ENCODE measurements around the gene SLC15A1. TPM values are rescaled to one million over a fixed set of nuclear protein-coding genes. Genes with fewer than 3 reads are reported as not detected.
A peak's percentile ranks its signal among the peaks of the same experiment; 100 is the strongest.

The SLC15A1 gene
- total and polyA plus RNA-seq, 2 experiments from 2014 or later = 7.5 to 18.7 TPM

- Histone ChIP-seq H3K27me3 (no peaks in the 10 kb centered on the region), H2AFZ (no peak overlapping the region), H3K4me2 (no peak overlapping the region), H3K9me2 (replicated peaks; ENCODE audit: insufficient read depth) (no peaks in the 10 kb centered on the region), H3K9me3 (ENCODE audit: low read depth) (no peaks in the 10 kb centered on the region), H4K20me1 (ENCODE audit: insufficient read depth, poor library complexity, severe bottlenecking) (no peaks in the 10 kb centered on the region), H3K27ac (no peak overlapping the region), H3K4me3 (no peak overlapping the region), H3K79me2 (no peaks in the 10 kb centered on the region), H3K4me1 (ENCODE audit: insufficient read depth) (peaks cover 7% of the 10 kb centered on the region), H3K36me3 (replicated peaks; ENCODE audit: insufficient read depth, low read depth) (no peaks in the 10 kb centered on the region)
- WGBS (ENCODE audit: low lambda C conversion rate, missing lambda C conversion rate) = 90% methylated on average over 8 of the region's 8 CpGs
- TF ChIP-seq CTCF (IDR thresholded peaks at IDR 0.05; ENCODE audit: poor library complexity) (no peak), EZH2 (IDR thresholded peaks at IDR 0.05; ENCODE audit: borderline replicate concordance) (no peak), EZH2phosphoT487 (IDR thresholded peaks at IDR 0.05; ENCODE audit: low read depth, severe bottlenecking, unreplicated experiment) (no peak)
- no peak for DNase-seq (ENCODE audit: low spot score)
Observed at GRCh38 chr13:98729658-98730057, 22.8 kb downstream of the SLC15A1 start.

DNA sequence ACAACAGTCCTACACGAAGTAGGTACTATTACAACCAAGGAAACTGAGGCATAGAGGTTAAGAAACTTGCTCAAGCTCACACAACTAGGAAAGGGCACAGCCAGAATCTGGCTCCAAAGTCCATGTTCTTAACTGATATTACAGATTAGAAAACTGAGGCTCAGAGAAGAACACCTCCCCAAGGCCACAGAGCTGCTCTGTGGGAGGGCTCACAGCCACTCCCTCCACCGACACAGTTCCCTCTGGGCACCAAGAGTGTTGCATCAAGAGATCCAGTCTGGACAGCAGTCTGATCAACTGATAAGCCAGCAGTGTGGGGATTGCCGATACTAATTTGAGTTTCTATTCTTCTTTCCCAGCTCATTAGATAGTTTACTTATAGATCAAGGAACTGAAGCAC is 29.5 kb downstream of the SLC15A1 start:
- no peak overlapping the region for H3K4me2 ChIP-seq
- H3K4me3 ChIP-seq = no peak overlapping the region
- no peak overlapping the region for H3K27ac ChIP-seq
- no peak overlapping the region for H2AFZ ChIP-seq
- TF ChIP-seq EZH2 (IDR thresholded peaks at IDR 0.05; ENCODE audit: borderline replicate concordance) (no peak), EZH2phosphoT487 (IDR thresholded peaks at IDR 0.05; ENCODE audit: low read depth, severe bottlenecking, unreplicated experiment) (no peak), CTCF (IDR thresholded peaks at IDR 0.05; ENCODE audit: poor library complexity) (no peak)
- H3K27me3 ChIP-seq = no peaks in the 10 kb centered on the region
- no peaks in the 10 kb centered on the region for H3K36me3 ChIP-seq (replicated peaks; ENCODE audit: insufficient read depth, low read depth)
- 46% methylated on average over 3 of the region's 3 CpGs for WGBS (ENCODE audit: low lambda C conversion rate, missing lambda C conversion rate)
- H4K20me1 ChIP-seq (ENCODE audit: insufficient read depth, poor library complexity, severe bottlenecking) = no peaks in the 10 kb centered on the region
- H3K9me2 ChIP-seq (replicated peaks; ENCODE audit: insufficient read depth) = no peaks in the 10 kb centered on the region
- DNase-seq (ENCODE audit: low spot score) = peak; percentile 20
- no peaks in the 10 kb centered on the region for H3K79me2 ChIP-seq
- no peaks in the 10 kb centered on the region for H3K4me1 ChIP-seq (ENCODE audit: insufficient read depth)
- no peaks in the 10 kb centered on the region for H3K9me3 ChIP-seq (ENCODE audit: low read depth)

DNA sequence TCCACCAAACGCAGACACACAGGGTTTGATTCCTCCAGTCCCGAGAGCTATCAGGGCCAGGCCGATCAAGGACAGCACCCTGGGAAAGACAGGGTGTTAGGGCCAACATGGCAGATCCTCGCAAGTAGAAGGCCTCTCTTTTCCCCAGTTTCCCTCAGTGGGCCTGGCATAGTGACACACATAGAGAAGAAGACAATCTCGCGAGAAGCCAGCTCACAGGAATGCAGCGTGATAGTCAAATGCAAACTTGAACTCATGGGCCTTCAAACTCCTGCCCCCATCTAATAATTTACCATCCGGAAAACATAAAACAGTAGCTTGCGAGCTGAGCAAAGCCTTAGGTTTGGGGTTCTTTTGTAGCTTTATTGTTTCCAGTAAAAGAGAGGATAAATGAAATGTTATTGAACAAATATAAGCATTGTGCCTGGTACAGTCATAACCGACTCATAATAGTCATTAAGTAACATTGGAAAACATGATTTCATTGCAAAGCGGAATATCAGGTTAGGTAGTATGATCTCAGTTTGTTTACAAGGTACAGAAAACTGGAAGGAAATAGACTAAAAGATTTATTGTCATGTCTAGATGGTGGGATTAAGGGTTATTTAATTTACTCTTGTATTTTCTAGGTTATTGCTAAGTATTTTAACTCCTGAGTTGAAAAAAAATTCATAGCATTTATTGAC is 30.5 kb downstream of the SLC15A1 start:
- Histone ChIP-seq H3K9me2 (replicated peaks; ENCODE audit: insufficient read depth) (no peaks in the 10 kb centered on the region), H3K4me3 (no peak overlapping the region), H3K27me3 (no peaks in the 10 kb centered on the region), H3K4me1 (ENCODE audit: insufficient read depth) (no peaks in the 10 kb centered on the region), H3K36me3 (replicated peaks; ENCODE audit: insufficient read depth, low read depth) (no peaks in the 10 kb centered on the region), H4K20me1 (ENCODE audit: insufficient read depth, poor library complexity, severe bottlenecking) (no peaks in the 10 kb centered on the region), H3K79me2 (no peaks in the 10 kb centered on the region), H3K27ac (no peak overlapping the region), H3K9me3 (ENCODE audit: low read depth) (no peaks in the 10 kb centered on the region), H3K4me2 (no peak overlapping the region), H2AFZ (no peak overlapping the region)
- no peak for DNase-seq (ENCODE audit: low spot score)
- TF ChIP-seq CTCF (IDR thresholded peaks at IDR 0.05; ENCODE audit: poor library complexity) (no peak), EZH2 (IDR thresholded peaks at IDR 0.05; ENCODE audit: borderline replicate concordance) (no peak), EZH2phosphoT487 (IDR thresholded peaks at IDR 0.05; ENCODE audit: low read depth, severe bottlenecking, unreplicated experiment) (no peak)
- 99% methylated on average over 11 of the region's 11 CpGs for WGBS (ENCODE audit: low lambda C conversion rate, missing lambda C conversion rate)

All from hepatocyte (in vitro differentiated cells).